ENCODE results near the gene AQP11. TPM values are rescaled to one million over a fixed set of nuclear protein-coding genes. Genes with fewer than 3 reads are reported as not detected.
A peak's percentile ranks its signal among the peaks of the same experiment; 100 is the strongest.

AQP11 gene
- total RNA-seq, 1 experiment from 2014 or later, result 0.20 TPM

GRCh38 chr11:77560605-77561004 lies 29.1 kb upstream of the AQP11 start:
- DNase-seq (ENCODE audit: low read depth, low spot score) (peak; percentile 46), ATAC-seq (peak; percentile 84)
- H3K36me3 ChIP-seq (ENCODE audit: control insufficient read depth in 1 of 2, insufficient read depth in 2 of 2, low read length in 2 of 2), result no peaks in the 10 kb centered on the region
- H3K4me3 ChIP-seq (replicated peaks in 1 of 2; ENCODE audit: low read depth in 1 of 2, low read length in 2 of 2), result no peak overlapping the region
- H2AFZ ChIP-seq (ENCODE audit: low read depth, low read length, poor library complexity, severe bottlenecking), result no peak overlapping the region
- H4K20me1 ChIP-seq (ENCODE audit: insufficient read depth), result no peaks in the 10 kb centered on the region
- H3K9me2 ChIP-seq (ENCODE audit: insufficient read depth), result no peaks in the 10 kb centered on the region
- intact Hi-C loops (cut with micrococcal nuclease), result no loop called here
- H3K79me2 ChIP-seq (ENCODE audit: insufficient read depth, low read length), result no peaks in the 10 kb centered on the region
- H3K27me3 ChIP-seq (ENCODE audit: insufficient read depth, low read length), result no peaks in the 10 kb centered on the region
- H3K4me2 ChIP-seq (ENCODE audit: low read length), result peak overlapping the region; percentile 50
- H3K4me1 ChIP-seq (ENCODE audit: control insufficient read depth in 1 of 2, insufficient read depth in 2 of 2, low read length in 2 of 2), result peaks cover 21 to 22% of the 10 kb centered on the region in 2 experiments
- RAD21 ChIA-PET (ENCODE audit: low non-redundant PET in 1 of 2, low total read pairs in 2 of 2, uncharacterized antibody in 2 of 2, unreplicated experiment in 2 of 2), result no interaction called here
- no TSS peak for BruUV-seq (replicated peaks)
- no peak for TF ChIP-seq TCF7L2 (IDR thresholded peaks at IDR 0.05; ENCODE audit: borderline replicate concordance, extremely low read depth, insufficient read depth, insufficient read length)
- peak; percentile 34; the same call in 1 of the 2 replicates for TF ChIP-seq CBX3 (IDR thresholded peaks at IDR 0.05; ENCODE audit: low read depth)
- no peak for TF ChIP-seq YY1 (IDR thresholded peaks at IDR 0.05; ENCODE audit: extremely low read depth, insufficient replicate concordance, low read depth, low read length)
- TF ChIP-seq ZNF274 (IDR thresholded peaks at IDR 0.05; ENCODE audit: low read depth, low read length), result no peak
- peak; percentile 51; the same call in 1 of the 2 replicates for TF ChIP-seq FOSL1 (IDR thresholded peaks at IDR 0.05; ENCODE audit: low read depth)
- TF ChIP-seq ZFX (IDR thresholded peaks at IDR 0.05), result no peak
- TF ChIP-seq EGR1 (IDR thresholded peaks at IDR 0.05; ENCODE audit: low read depth), result no peak
- peak; percentile 67 for TF ChIP-seq JUND (IDR thresholded peaks at IDR 0.05)
- TF ChIP-seq, protein P1, sequence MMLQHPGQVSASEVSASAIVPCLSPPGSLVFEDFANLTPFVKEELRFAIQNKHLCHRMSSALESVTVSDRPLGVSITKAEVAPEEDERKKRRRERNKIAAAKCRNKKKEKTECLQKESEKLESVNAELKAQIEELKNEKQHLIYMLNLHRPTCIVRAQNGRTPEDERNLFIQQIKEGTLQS (IDR thresholded peaks at IDR 0.05), result no peak
- no peak for TF ChIP-seq CEBPB (IDR thresholded peaks at IDR 0.05; ENCODE audit: low read depth)
- TF ChIP-seq MAX (IDR thresholded peaks at IDR 0.05), result peak; percentile 2; the same call in 1 of the 2 replicates
- TF ChIP-seq RAD21 (IDR thresholded peaks at IDR 0.05; ENCODE audit: low read depth), result no peak
- no peak for TF ChIP-seq ZBTB33 (IDR thresholded peaks at IDR 0.05; ENCODE audit: extremely low read depth, insufficient replicate concordance, low read length)
- TF ChIP-seq SIN3A (IDR thresholded peaks at IDR 0.05; ENCODE audit: low read depth), result no peak
- TF ChIP-seq SRF (IDR thresholded peaks at IDR 0.05; ENCODE audit: low read depth), result no peak
- TF ChIP-seq SP1 (IDR thresholded peaks at IDR 0.05; ENCODE audit: low read depth), result no peak
- TF ChIP-seq, protein P2, sequence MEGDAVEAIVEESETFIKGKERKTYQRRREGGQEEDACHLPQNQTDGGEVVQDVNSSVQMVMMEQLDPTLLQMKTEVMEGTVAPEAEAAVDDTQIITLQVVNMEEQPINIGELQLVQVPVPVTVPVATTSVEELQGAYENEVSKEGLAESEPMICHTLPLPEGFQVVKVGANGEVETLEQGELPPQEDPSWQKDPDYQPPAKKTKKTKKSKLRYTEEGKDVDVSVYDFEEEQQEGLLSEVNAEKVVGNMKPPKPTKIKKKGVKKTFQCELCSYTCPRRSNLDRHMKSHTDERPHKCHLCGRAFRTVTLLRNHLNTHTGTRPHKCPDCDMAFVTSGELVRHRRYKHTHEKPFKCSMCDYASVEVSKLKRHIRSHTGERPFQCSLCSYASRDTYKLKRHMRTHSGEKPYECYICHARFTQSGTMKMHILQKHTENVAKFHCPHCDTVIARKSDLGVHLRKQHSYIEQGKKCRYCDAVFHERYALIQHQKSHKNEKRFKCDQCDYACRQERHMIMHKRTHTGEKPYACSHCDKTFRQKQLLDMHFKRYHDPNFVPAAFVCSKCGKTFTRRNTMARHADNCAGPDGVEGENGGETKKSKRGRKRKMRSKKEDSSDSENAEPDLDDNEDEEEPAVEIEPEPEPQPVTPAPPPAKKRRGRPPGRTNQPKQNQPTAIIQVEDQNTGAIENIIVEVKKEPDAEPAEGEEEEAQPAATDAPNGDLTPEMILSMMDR (IDR thresholded peaks at IDR 0.05 in 2 of 3, conservative IDR thresholded peaks at IDR 0.05 in 1 of 3; ENCODE audit: borderline replicate concordance in 1 of 3, insufficient read depth in 1 of 3, low read depth in 2 of 3, low read length in 2 of 3), result no peak
- TF ChIP-seq REST (IDR thresholded peaks at IDR 0.05; ENCODE audit: low read depth), result no peak
- no peak for TF ChIP-seq ELF1 (IDR thresholded peaks at IDR 0.05; ENCODE audit: borderline replicate concordance, low read depth)
- peak overlapping the region; percentile 64 for H3K27ac ChIP-seq (ENCODE audit: low read depth, low read length)
- POLR2A ChIA-PET, result no interaction called here
- H3K9me3 ChIP-seq (ENCODE audit: control insufficient read depth in 1 of 2, insufficient read depth in 1 of 2, low read depth in 1 of 2, low read length in 2 of 2), result 0 out of 4 replicates have a peak, but pooled peaks cover 0 to 9% of the 10 kb centered on the region in 2 experiments
- no peak overlapping the region for H3K9ac ChIP-seq (ENCODE audit: low read length)
- CTCF ChIA-PET, result interaction anchor here (1.7 to 2.0 kb wide), 2 partner anchors 12 to 365 kb away, joined by 3 to 4 read pairs; no protein-coding TSS in a partner anchor
